Panc1 (cell line): ENCODE results near the gene PITPNM2. TPM values are rescaled to one million over a fixed set of nuclear protein-coding genes. Genes with fewer than 3 reads are reported as not detected.

Source experiments
- ATAC-seq: fragments of 200-7000 bp; cut with Tn5 transposase; 2 replicates; pipeline ENCODE4 v1.9.1; 2020; ENCODE audit warnings: mild to moderate bottlenecking, moderate library complexity
- BruUV-seq: library from RNA; stranded (reverse); fragments of 400-500 nt; replicated peaks from 2 replicates; lab custom pipeline; 2021; lab: Mats Ljungman, UMichigan
- CTCF ChIA-PET: fragments of 300-600 bp; sonication (Branson Sonifier 250); formaldehyde crosslinking; loops from one replicate; lab custom pipeline; 2022; ENCODE audit warnings: antibody characterized with exemption; lab: Charles Lee
- POLR2A ChIA-PET: fragments of 300-600 bp; sonication (Branson Sonifier 250); formaldehyde crosslinking; loops from one replicate; lab custom pipeline; 2022; ENCODE audit warnings: antibody characterized with exemption; lab: Charles Lee
- DNase-seq: peaks from one replicate; pipeline ENCODE4 v3.0.0-alpha.2; 2010; ENCODE audit warnings: low read depth, low spot score
- H3K27ac ChIP-seq: 2 replicates; pipeline ENCODE4 v1.5.1; 2011; ENCODE audit warnings: mild to moderate bottlenecking, low read length, inconsistent platforms
- H3K27me3 ChIP-seq: fragments of 200-500 bp; sonication (Bioruptor generic); 2 replicates; pipeline ENCODE4 v1.6.0; 2014; ENCODE audit warnings: low read length, inconsistent platforms; ENCODE audit not compliant: control insufficient read depth, insufficient read depth
- H3K36me3 ChIP-seq: fragments of 200-500 bp; sonication (Bioruptor generic); 2 replicates; pipeline ENCODE4 v1.5.1; 2014; ENCODE audit warnings: inconsistent platforms, mild to moderate bottlenecking, low read length, moderate library complexity; ENCODE audit not compliant: control insufficient read depth, insufficient read depth
- H3K4me1 ChIP-seq: 2 replicates; pipeline ENCODE4 v1.5.1; 2011; ENCODE audit warnings: inconsistent platforms, mild to moderate bottlenecking, low read length, moderate library complexity; ENCODE audit not compliant: control insufficient read depth, insufficient read depth
- H3K4me3 ChIP-seq, 2 experiments: 2 replicates each; pipeline ENCODE4 v1.5.1; 2011 to 2012; ENCODE audit warnings: low read depth in 2 of 2, low read length in 2 of 2, mild to moderate bottlenecking in 2 of 2, inconsistent platforms in 1 of 2, moderate library complexity in 1 of 2
- H3K9me3 ChIP-seq: fragments of 200-500 bp; sonication (Bioruptor generic); 2 replicates; pipeline ENCODE4 v1.5.1; 2014; ENCODE audit warnings: low read depth, mild to moderate bottlenecking, inconsistent platforms, low read length, moderate library complexity; ENCODE audit not compliant: control insufficient read depth, insufficient read depth
- POLR2AphosphoS5 ChIP-seq: IDR thresholded peaks from 2 replicates; pipeline ENCODE4 v1.6.1; 2012; ENCODE audit warnings: mild to moderate bottlenecking, low read depth, low read length, moderate library complexity
- TCF7L2 ChIP-seq: IDR thresholded peaks from 2 replicates; pipeline ENCODE4 v1.6.1; 2011; ENCODE audit warnings: mild to moderate bottlenecking, low read depth, low read length, inconsistent platforms
- in situ Hi-C: cut with HindIII; loops from 2 replicates; pipeline ENCODE4 v1.10.0; 2016; ENCODE audit warnings: low sequenced_read_pairs, low pct_unique_long_range_greater_than_20kb
- intact Hi-C: fragments of 100-400 bp; cut with micrococcal nuclease; formaldehyde crosslinking; loops from one replicate; pipeline ENCODE4 v1.10.0; 2022; ENCODE audit not compliant: unreplicated experiment
- total RNA-seq: library from RNA; stranded (reverse); gene quantifications from one replicate; pipeline ENCODE4 v1.2.1, GENCODE V29; 2021; ENCODE audit not compliant: unreplicated experiment
- TF ChIP-seq, protein P1 (sequence below): fragments of 450-650 bp; IDR thresholded peaks from 2 replicates; pipeline ENCODE4 v1.5.1; 2017; ENCODE audit warnings: mild to moderate bottlenecking
- TF ChIP-seq, protein P2 (sequence below), 2 experiments: IDR thresholded peaks; 2 replicates each; pipeline ENCODE4 v1.6.1; 2011 to 2012; ENCODE audit warnings: low read depth in 2 of 2, control low read depth in 1 of 2, low read length in 1 of 2, mild to moderate bottlenecking in 1 of 2, moderate library complexity in 1 of 2; ENCODE audit not compliant: insufficient read depth in 1 of 2

The PITPNM2 gene
- total RNA-seq, 1 experiment from 2014 or later, result 26.4 TPM

DNA sequence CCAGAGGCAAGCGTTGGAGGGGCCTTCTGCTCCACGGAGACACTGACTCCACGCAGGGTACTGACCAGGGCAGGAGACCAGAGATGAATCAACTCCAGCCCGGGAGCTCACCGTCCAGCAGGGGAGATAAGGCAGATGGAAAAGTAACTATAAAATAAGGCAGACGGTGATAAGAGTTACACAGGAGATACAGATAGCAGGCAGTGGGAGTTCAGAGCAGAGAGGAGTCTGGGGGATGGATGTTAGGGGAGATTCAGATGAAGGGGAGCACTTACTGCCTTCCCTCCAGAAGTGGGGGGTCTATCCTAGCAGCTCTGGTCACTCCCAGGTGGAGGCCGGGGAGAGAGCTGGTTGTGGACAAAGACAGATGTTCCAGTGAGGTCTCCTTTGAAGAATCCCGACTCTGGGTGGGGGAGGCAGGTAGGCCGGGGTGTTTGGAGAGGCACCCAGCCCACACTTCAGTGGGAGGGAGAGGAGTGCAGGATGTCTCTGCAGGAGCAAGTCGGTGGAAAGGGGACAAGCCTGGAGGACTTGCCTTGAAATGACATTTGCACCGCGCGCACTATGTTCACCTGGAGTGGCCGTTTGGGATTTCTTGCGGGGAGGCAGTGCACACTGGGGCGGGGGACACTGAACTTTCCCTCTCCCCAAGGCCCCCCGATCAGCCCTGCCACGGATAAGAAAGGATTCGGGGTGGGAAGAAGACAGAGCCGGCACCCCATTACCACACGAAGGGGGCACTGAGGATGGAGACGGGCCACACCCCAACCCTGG is 1.2 kb downstream of the PITPNM2 start:
- H3K9me3 ChIP-seq, result no peaks in the 10 kb centered on the region
- CTCF ChIA-PET, result no interaction called here
- peaks cover 32% of the 10 kb centered on the region for H3K4me1 ChIP-seq
- no TSS peak for BruUV-seq
- POLR2A ChIA-PET, result interaction anchor here (0.6 kb wide), 1 partner anchor 9 kb away, joined by 3 read pairs; no protein-coding TSS in a partner anchor
- H3K27ac ChIP-seq, result peak overlapping the region; percentile 76
- DNase-seq (no peak), ATAC-seq (peak; percentile 5; the same call in 1 of the 2 replicates)
- H3K27me3 ChIP-seq, result no peaks in the 10 kb centered on the region
- in situ Hi-C loops (no loop called here), intact Hi-C loops (loop anchor here (5.0 to 10.0 kb wide), 2 partner anchors 107 to 165 kb away; partner anchors contain the start of gene ARL6IP4)
- TF ChIP-seq, protein P1, sequence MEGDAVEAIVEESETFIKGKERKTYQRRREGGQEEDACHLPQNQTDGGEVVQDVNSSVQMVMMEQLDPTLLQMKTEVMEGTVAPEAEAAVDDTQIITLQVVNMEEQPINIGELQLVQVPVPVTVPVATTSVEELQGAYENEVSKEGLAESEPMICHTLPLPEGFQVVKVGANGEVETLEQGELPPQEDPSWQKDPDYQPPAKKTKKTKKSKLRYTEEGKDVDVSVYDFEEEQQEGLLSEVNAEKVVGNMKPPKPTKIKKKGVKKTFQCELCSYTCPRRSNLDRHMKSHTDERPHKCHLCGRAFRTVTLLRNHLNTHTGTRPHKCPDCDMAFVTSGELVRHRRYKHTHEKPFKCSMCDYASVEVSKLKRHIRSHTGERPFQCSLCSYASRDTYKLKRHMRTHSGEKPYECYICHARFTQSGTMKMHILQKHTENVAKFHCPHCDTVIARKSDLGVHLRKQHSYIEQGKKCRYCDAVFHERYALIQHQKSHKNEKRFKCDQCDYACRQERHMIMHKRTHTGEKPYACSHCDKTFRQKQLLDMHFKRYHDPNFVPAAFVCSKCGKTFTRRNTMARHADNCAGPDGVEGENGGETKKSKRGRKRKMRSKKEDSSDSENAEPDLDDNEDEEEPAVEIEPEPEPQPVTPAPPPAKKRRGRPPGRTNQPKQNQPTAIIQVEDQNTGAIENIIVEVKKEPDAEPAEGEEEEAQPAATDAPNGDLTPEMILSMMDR, result no peak
- peak; percentile 79 for TF ChIP-seq TCF7L2
- H3K4me3 ChIP-seq, result peak overlapping the region; percentile 64 to 67
- 0 out of 2 replicates have a peak, but pooled peaks cover 3% of the 10 kb centered on the region for H3K36me3 ChIP-seq

DNA sequence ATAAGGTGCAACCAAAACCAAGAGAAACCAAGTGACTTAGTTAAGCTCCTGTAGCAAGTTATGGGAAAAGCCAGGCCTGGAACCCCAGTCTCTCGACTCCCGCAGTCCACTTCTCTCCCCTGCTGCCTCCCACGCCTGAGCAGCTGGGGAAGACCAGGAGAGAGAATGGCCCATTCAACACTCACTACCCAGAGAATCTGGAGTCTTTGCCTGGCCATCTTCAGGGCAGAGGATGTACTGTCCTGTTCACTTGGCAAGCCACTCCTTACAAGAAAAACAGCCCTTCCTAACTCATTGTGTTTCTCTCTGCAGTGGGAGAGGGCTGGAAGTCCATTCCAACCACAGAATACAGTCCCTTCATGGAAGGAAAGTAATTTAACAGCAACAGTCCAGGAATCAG is 1.8 kb downstream of the PITPNM2 start:
- Histone ChIP-seq H3K36me3 (no peaks in the 10 kb centered on the region), H3K27ac (peak overlapping the region; percentile 76), H3K9me3 (no peaks in the 10 kb centered on the region), H3K4me1 (peaks cover 32% of the 10 kb centered on the region), H3K4me3 (peak overlapping the region in 1 of 2 experiments; percentile 64; a peak in 2 of 4 replicates), H3K27me3 (no peaks in the 10 kb centered on the region)
- POLR2A ChIA-PET, result interaction anchor here (0.6 kb wide), 2 partner anchors 9 to 311 kb away, joined by 3 read pairs; no protein-coding TSS in a partner anchor
- intact Hi-C loops, result loop anchor here (10.0 kb wide), 1 partner anchor 164 kb away; the partner anchor contains the start of gene ARL6IP4
- TF ChIP-seq, protein P2, sequence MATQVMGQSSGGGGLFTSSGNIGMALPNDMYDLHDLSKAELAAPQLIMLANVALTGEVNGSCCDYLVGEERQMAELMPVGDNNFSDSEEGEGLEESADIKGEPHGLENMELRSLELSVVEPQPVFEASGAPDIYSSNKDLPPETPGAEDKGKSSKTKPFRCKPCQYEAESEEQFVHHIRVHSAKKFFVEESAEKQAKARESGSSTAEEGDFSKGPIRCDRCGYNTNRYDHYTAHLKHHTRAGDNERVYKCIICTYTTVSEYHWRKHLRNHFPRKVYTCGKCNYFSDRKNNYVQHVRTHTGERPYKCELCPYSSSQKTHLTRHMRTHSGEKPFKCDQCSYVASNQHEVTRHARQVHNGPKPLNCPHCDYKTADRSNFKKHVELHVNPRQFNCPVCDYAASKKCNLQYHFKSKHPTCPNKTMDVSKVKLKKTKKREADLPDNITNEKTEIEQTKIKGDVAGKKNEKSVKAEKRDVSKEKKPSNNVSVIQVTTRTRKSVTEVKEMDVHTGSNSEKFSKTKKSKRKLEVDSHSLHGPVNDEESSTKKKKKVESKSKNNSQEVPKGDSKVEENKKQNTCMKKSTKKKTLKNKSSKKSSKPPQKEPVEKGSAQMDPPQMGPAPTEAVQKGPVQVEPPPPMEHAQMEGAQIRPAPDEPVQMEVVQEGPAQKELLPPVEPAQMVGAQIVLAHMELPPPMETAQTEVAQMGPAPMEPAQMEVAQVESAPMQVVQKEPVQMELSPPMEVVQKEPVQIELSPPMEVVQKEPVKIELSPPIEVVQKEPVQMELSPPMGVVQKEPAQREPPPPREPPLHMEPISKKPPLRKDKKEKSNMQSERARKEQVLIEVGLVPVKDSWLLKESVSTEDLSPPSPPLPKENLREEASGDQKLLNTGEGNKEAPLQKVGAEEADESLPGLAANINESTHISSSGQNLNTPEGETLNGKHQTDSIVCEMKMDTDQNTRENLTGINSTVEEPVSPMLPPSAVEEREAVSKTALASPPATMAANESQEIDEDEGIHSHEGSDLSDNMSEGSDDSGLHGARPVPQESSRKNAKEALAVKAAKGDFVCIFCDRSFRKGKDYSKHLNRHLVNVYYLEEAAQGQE (IDR thresholded peaks at IDR 0.05; ENCODE audit: insufficient read depth in 1 of 2, low read depth in 2 of 2, low read length in 1 of 2), result no peak
- in situ Hi-C loops, result no loop called here
- ATAC-seq (no peak), DNase-seq (no peak)
- CTCF ChIA-PET, result interaction anchor here (0.6 to 0.8 kb wide), 2 partner anchors 116 to 246 kb away, joined by 4 read pairs; no protein-coding TSS in a partner anchor
- no TSS peak for BruUV-seq

DNA sequence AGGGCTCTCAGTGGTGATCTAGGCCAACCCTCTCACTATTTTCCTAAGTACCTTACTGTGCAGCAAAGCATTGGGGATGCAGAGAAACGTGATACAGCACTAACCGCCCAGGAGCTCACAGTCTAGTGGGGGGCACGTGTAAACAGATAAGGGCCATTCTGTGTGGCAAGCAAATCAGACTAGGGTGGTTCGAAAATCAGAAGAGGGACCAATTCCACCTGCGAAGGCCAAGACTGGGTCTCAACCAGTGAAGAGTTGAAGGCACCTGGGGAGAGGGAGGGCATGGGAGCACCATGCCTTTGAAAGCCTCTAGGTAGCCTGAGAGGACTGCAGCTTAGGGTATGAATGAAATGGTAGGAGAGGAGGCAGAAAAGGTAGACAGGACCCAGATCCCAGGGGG is 2.2 kb downstream of the PITPNM2 start:
- in situ Hi-C loops, result no loop called here
- Histone ChIP-seq H3K27me3 (no peaks in the 10 kb centered on the region), H3K36me3 (no peaks in the 10 kb centered on the region), H3K27ac (peak overlapping the region; percentile 76; the same call in 1 of the 2 replicates), H3K9me3 (no peaks in the 10 kb centered on the region), H3K4me1 (peaks cover 37% of the 10 kb centered on the region), H3K4me3 (no peak overlapping the region)
- BruUV-seq, result no TSS peak
- no peak for DNase-seq
- no peak for ATAC-seq
- no peak for TF ChIP-seq POLR2AphosphoS5
- ChIA-PET CTCF (interaction anchor here (0.6 to 0.8 kb wide), 2 partner anchors 116 to 246 kb away, joined by 4 read pairs; no protein-coding TSS in a partner anchor), POLR2A (interaction anchor here (0.6 kb wide), 1 partner anchor 311 kb away, joined by 3 read pairs; no protein-coding TSS in a partner anchor)
- intact Hi-C loops, result loop anchor here (10.0 kb wide), 1 partner anchor 164 kb away; the partner anchor contains the start of gene ARL6IP4
